AML-193 (cell line): ENCODE data around the gene HEBP2.
A peak's percentile ranks its signal among the peaks of the same experiment; 100 is the strongest.

Source experiments
- DNase-seq, 2 experiments: peaks; one replicate each; lab custom pipeline; 2025; lab: John Stamatoyannopoulos, UW

Gene HEBP2

DNA sequence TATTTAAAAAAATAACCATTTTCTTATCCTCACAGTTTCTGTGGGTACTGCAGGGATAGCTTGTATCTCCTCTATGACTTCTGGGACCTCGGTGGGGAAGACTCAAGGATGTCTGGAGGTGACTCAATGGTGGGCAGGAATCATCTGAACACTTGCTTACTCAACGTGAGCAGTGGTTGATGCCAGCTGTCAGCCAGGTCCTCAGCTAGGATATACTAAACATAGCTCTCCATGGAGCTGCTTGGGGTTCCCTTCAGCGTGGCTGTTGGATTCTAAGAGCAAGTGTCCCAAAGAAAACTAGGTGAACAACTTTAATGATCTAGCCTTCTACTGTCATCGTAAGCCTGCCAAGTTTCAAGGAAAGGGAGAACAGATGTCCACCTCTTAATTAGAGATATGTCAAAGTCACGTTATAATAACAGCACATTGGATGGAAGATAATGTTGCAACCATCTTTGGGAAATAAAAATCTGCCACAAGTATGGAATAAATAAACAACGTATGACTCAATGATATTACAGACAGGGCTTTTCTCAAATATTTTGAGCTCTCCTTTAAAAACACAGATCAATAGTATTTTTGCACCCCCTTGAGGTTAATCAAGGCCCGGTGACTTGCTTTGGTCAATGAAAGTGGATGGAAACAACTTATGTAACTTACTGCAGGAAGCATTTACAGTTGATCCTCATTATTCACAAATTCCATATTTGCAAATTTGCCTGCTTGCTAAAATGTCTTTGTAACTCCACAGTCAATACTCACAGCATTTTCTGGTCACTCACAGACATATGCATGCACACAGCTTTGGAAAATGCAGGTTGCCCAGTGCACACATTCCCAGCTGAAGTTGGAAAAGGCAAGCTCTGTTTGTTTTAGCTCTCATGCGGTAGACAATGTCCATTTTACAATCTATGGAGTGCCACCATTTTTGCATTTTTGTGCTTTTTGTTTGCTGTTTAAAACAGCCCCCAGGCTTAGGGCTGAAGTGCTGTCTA, 6.6 kb upstream of the HEBP2 start:
- DNase-seq, result no peak

DNA sequence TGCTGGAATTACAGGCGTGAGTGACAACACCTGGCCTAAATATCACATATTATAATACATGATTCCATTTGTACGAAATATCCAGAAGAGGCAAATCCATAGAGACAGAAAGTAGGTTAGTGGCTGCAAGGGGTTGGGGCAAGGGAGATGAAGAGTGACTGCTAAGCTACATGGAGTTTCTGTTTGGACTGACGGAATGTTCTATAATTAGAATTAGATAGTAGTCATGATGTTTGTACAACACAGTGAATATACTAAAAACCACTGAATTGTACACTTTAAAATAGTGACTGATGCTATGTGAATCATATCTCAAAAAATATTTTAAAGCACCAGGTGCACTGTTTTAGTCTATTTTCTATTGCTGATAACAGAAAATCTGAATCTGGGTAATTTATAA, 3.7 kb upstream of the HEBP2 start:
- DNase-seq, result no peak

DNA sequence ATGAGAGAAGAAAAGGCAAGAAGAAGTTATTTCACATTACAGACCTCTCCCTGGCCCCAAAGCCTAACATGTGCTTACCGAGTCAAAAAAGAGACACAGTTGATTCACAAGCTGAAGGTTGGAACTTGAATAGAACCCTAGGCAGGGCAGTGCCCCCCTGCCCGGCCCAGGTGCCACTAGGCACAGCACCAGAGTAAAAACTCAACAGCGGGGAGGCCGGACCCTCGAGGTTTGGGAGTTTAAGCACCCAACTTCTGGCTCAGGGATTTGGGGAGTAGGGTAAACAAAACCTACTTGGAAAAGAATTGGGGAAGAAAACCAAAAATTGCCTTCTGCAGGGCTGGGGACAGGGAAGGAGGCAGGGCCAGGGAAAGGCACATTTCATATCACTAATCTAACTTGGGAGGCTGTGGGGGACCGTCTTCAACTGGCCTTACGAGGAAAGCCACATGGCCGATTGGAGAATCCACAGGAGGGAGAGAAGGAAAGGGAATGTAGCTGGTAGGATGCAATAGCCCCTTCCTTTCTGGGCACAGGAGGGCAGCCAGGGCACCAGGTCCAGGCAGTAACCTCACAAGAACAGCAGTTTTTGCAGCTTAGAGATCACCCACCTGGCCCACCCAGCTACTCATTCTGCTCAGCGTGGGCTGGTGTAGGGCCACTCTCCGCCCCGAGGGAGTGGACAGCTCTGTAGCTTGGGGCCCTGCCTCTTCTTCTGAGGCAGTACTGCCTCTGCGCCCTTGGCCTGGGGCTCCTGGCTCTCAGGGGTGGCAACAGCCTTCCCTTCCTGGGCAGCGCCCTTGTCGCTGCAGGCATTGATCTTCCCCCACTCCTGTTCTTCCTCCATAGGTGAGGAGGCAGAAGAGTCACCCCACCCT, 1.8 kb upstream of the HEBP2 start:
- DNase-seq, result no peak

DNA sequence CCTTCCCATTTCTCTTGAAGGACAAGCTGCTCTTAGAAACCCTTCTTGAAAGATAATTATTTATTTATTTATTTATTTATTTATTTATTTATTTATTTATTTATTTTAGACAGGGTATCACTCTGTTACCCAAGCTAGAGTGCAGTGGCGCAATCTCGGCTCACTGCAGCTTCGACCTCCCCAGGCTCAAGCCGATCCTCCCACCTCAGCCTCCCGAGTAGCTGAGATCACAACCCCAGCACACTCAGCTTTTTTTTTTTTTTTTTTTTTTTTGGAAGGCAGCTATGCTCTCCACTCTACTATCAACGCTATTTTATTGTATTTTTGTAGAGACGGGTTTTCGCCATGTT, 1.2 kb upstream of the HEBP2 start:
- DNase-seq, result no peak

DNA sequence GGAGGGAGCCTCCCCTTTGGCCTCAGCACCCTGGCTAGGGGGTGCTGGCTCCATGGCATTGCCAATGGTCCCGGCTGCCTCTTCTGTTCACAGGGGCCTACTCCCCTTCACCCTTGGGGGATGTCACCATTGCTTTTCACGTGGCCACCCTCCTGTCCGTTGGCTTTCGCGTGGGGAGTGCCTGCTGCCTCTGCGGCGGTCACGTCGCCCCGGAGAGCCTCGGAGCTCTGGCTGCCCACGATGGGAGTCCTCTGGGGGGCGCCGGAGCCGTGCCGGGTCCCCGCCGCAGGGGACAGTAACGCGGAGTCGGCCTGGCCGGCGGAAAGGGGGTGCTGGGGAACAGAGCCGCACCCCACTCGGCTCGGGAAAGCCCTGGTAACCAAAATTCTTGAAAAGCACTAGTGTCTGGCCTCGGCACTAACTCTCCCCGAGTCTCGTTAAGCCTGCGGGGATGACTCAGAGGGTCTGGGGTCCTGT, 661 bp upstream of the HEBP2 start:
- DNase-seq, result peak; percentile 59

DNA sequence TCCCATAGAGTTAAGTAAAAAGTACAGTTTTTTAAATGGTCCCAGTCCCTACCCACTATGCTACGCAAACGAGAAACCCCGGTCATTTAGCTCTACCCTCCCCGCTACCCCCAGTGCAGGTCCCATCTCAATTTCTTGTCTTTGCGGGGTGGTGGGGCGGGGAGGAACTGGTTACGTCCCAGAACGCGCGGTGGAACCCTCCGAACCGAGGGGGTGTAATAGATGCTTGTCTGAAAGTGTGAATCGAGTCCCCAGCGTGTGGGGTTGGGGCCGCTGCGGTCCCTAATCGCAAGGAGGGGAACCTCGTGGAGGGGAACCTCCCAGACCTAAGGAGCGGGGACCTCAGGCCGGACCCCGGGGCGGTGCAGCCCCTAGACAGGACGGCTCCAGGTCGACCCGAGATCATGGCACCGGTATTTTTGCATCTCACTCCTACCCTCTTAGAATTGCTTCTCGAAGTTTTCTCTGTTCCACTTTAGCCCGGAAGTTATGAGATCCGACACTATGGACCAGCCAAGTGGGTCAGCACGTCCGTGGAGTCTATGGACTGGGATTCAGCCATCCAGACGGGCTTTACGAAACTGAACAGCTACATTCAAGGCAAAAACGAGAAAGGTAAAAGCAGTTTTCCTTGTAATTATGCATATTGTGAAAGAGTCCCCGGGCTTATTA, 779 bp downstream of the HEBP2 start:
- peak in 1 of 2 experiments; percentile 20 for DNase-seq

DNA sequence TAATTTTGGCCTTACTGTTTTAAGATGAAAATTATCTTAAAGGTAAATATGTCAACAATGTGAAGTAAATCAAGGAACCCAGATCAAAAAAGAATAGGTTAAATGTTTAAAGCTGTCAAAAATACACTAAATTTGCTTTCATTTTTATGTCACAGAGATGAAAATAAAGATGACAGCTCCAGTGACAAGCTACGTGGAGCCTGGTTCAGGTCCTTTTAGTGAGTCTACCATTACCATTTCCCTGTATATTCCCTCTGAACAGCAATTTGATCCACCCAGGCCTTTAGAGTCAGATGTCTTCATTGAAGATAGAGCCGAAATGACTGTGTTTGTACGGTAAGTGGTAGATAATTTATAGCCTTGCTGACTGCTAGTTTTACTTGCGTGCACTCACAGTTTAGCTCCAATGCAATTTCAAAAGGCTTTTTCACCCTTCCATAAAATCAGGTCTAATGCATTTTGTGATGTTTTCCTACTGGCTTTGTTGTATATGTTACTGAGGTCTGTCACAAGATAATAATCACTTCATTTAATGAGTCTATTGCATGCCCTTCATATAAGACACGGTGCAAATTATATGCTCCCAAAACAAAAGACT, 1.9 kb downstream of the HEBP2 start:
- no peak for DNase-seq

DNA sequence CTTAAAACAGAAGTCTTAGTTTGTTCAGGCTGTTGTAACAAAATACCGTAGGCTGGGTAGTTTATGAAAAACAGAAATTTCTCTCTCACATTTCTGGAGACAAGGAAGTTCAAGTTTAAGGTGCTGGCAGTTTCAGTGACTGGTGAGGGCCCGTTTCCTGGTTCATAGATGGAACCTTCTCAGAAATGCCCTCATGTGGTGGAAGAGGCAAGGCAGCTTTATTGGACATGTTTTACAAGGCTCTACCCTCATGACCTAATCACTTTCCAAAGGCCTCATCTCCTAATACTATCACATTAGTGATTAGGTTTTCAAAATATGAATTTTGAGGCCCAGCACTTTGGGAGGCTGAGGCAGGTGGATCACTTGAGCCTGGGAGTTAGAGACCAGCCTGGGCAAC, 2.4 kb downstream of the HEBP2 start:
- DNase-seq, result peak; percentile 75 to 82

DNA sequence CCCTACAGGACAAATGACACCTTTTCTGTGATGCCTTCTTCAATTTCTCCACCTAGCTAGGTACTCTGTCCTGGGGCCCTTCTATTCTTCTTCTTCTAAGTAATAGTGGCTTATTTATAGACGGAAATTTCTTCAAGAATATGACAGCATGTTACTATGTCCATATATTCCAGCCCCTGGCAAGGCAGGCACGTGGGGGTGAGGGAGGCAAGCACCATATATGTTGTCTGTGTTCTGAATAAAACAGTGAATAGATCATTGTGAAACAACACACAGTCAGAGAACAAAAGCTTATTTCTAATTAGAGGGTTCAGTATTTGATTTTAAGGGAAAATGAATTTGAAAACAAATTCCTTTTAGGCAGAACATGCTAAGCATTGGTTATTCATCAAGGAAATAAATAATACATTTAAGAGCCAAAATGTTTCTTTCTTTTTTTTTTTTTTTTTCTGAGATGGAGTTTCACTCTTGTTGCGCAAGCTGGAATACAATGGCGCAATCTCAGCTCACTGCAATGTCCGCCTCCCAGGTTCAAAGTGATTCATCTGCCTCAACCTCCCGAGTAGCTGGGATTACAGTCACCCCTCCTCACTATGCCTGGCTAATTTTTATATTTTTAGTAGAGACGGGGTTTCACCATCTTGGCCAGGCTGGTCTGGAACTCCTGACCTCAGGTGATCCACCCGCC, 6.2 kb downstream of the HEBP2 start:
- DNase-seq, result peak in 1 of 2 experiments; percentile 32

DNA sequence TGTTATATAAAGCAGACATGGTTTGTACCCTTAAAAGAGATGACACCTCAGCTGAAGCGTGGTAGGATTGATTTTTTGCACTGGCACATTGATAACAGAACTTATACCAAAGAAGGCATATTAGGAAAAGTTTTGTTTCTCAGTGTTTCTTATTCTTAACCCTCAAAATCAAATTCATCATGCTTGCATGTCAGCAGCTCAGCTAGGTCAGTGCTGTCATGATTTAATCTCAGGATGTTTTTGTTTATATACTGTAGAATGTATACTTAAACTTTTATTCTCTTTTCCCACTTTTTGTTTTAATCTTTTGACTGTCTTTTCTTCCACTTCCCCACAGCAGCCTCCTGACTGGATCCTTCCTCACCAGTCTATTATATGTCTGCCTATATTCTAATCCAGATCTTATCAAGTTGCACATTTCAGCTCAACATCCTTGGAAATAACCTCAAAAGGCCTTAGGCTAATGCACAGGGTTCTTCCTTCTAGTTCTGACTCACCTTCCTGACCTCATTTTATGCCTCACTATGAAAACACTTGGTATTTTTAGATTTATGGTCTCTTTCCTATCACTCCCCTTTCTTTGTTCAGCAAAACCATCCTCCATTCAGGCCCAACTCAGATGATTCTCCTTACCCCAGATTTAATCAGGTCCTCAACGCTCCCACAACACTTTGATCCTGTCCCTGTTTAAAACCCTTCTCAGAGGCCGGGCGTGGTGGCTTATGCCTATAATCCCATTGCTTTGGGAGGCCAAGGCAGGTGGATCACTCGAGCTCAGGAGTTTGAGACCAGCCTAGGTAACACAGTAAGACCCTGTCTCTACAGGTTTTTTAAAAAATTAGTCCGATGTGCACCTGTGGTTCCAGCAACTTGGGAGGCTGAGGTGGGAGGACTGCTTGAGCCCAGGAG, 7.2 kb downstream of the HEBP2 start:
- peak; percentile 13 to 22 for DNase-seq

DNA sequence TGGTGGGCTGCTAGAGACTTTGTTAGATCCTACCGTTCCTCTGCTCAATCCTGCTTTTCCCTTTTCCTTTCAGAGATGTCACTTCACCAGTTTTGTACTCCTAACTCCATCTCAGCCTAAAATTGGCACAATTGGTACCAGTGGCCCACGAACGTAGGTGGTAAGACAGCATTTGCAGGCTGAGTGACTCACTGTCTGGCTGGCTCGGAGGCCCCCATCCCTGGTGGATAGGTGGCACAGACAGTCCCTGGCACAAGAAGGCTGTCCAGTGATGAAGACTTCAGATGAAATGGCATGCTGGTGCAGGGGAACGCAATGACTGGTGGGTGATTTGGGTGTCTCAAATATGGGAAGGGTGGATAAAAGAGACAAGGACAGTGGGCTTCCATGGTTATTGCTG, 11.1 kb downstream of the HEBP2 start:
- no peak for DNase-seq

DNA sequence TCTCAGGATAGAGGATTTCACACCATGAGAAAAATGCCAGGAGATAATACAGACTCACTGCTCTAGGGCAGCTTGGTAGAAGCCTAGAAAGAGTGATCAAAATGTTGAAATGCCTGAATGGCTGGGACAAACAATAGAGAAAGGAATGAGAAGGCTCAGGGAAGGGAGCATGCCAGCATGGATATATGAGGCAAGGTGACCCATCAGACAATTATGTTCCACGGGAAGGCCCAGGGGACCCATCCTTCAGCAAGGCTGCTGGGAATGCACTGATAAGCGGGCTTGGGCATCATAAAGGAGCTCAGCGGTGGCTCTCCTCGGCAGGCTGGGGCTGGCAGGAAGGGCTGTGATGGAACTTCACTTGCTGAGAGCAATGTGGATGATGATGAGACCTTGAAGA, 12.2 kb downstream of the HEBP2 start:
- no peak for DNase-seq

DNA sequence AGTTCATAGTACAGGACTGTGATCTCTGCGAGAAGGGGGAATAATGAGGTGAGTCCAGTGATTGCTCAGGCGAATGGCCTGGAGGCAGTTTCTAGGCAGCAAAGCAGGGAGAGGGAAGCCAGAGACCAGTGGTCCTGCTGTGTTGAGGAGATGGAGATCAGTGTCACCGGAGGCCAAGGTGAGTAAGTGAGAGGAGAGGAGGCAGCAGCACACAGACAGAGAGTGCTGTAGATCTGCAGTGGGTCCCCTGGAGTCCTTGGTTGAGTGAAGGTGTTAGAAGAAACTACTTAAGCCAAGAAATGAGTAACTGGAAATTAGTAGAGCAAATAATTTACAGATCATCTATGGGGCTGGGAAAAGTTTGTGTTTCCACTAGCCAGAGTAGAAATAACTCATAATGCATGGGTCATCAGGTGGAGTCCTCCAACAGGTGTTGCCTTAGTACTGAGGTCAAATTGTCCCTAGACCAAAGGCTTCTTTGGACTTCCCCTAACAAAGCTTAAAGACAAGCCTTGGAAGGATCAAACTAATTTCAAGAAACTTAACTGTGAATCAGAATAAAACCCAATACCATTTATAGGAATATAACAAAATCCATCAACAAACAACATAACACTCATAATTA, 13.6 kb downstream of the HEBP2 start:
- DNase-seq, result no peak

DNA sequence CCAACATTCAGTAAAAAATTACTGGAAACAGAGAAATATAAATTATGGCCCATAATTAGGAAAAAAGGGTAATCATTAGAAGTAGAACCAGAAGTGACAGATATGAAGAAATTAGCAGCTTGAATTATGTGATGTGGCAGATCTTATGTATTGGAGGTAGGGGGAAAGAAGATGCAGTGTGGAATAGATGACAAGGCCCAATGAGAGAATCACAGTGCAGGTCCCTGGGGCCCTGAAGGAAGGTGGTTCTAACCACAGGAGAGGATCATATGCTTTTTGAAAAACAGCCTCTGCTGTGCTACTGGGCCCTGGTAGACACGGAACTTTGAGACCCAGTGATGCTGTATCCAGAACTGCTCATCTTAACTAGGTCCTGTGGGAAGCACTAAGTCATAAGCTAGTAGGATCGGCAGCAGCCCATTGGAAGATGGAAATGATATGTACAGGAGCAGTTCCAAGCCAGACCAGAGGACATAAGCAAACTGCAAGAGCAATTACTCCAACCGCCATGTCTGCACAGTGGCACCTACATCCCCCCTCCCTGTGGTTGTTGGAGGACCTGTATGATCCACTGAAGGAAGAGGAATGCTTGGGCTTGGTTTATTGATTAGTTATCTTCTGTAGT, 14.2 kb downstream of the HEBP2 start:
- no peak for DNase-seq

DNA sequence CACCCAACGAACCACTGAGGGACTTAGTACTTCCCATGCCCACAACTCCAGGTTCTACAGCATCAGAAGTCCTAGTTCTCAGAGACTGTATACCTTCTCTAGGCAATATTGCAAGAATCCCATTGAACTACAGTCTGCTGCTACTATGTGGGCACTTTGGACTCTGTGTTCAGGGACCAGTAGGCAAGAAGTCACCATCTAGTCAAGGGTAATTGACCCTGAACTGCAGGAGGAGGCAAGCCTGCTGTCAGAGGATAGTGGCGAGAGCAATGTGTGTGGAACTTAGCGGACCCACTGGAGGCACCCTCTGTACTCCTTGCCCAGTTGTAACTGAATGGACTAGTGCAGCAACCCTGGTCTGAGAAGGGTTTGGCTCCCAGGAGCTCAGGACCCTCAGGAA, 15.7 kb downstream of the HEBP2 start:
- DNase-seq, result no peak

DNA sequence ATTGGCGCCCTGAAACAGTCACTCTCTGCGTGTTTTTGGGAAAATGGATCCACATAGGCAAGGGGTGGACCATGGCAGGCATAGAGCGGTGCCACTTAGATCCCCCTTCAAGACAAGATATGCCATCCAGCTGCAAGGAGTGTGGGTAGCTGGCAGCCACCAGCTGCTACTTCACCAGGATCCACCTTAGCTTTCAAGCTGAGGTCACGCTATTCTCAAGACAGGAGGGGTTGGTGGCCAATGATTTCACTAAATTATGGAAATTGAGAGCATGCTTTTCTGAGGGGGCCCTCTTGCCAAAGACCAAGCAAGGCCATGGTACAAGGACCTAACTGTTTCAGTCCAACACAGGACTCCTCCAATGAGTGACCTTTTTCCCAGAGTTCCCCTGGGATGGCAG, 16.3 kb downstream of the HEBP2 start:
- DNase-seq, result no peak

DNA sequence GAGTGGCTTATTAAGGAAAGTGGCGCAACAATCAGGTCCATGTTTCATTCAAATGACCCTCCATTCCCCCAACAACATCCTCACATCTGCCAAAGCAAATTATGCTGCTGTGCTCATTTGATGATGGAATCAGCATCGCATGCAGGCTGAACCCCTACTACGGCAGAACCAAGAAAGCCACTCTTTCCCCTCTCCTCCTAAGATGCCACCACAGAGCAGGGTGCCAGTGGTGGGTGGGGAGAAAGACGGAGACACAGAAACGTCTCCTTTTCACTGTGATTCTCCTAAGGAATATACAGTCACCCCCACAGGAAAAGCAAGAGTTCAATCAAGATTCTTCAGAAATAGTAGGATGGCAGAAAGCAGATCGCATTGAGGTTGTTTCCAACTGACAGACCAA, 17.1 kb downstream of the HEBP2 start:
- no peak for DNase-seq

DNA sequence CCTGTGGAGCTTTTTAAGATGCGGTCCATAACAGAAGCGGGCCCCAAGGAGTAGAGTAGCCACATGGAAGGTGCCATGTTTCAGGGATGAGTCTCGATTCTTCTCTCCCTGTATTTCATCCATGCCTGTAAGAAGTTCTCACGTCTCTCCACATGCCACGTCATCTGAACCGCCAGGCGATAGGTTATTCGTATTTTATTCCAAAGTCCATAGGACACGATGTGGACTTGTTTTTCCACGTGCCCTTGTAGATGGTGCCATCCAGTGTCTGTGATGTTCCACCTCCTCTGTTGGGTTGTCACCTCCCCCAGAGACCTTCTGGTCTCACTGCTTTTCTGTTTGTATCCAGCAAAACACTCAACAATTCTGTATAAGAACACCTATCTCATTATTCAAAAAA, 17.6 kb downstream of the HEBP2 start:
- no peak for DNase-seq

DNA sequence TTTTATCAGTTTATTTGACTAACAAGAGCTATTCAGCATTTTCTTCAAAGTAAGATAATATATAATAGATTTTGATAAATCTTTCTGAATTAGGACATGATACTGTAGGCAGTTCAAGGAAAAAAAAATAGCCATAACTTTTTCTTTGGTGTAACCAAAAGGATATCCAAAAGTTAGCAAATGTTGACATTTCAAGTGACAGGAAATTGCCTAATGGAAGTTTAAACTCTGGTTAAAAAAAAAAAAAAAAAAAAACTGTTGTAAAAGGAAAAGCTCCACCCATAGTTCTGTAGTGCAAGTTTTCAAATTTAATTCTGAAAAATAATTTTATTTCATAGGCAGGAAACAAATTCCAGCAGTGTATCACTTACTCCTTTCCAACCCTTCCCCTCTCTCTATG, 18.8 kb downstream of the HEBP2 start:
- peak; percentile 75 to 83 for DNase-seq
